GM12801 (cell line): ENCODE results near the gene ABHD10.

Source experiments
- TF ChIP-seq, protein P1 (sequence below): IDR thresholded peaks from one replicate; pipeline ENCODE4 v1.5.1; 2011; ENCODE audit warnings: control low read depth; ENCODE audit not compliant: insufficient read length; ENCODE audit errors: extremely low read depth

ABHD10 gene

DNA sequence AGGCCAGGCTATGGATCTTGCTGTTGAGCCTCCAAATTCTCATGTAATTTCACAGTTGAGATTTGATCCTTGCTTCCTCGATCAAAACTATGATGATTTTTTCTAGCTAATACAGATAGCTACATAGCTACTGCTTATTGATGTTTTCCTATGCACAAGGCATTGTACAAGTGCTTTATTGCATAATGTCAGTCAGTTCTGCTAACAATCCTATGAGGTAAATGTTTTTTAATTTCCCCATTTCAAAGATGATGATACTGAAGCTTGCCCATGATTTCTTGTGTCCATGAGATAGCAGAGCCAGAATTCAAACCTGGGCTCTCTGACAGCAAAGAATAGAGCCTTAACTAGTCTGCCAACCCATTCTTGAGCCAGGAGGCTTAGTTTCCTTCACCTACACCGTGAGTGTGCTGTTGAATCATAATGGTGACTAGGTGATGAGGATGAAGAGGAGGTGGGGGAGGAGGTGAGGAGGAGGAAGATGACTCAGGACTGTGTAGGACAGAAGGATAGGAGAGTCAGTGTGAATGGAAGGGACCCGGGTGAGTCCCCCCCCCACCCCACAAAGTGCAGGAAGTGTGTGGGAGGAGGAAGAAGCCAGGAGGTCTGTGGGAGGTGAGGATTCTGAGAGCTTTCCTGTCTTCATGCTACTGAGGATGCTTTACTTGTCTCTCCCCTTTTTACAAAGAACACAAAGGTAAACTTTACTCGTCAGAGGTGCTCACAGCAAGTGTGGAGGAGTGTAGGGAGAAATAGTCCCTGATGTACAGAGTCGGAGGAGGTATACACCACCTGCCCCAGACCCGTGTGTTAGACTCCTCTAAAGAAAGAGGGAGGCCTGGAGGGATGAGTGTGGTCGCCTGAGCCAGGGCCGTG is 23.5 kb downstream of the ABHD10 start:
- TF ChIP-seq, protein P1, sequence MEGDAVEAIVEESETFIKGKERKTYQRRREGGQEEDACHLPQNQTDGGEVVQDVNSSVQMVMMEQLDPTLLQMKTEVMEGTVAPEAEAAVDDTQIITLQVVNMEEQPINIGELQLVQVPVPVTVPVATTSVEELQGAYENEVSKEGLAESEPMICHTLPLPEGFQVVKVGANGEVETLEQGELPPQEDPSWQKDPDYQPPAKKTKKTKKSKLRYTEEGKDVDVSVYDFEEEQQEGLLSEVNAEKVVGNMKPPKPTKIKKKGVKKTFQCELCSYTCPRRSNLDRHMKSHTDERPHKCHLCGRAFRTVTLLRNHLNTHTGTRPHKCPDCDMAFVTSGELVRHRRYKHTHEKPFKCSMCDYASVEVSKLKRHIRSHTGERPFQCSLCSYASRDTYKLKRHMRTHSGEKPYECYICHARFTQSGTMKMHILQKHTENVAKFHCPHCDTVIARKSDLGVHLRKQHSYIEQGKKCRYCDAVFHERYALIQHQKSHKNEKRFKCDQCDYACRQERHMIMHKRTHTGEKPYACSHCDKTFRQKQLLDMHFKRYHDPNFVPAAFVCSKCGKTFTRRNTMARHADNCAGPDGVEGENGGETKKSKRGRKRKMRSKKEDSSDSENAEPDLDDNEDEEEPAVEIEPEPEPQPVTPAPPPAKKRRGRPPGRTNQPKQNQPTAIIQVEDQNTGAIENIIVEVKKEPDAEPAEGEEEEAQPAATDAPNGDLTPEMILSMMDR = no peak

DNA sequence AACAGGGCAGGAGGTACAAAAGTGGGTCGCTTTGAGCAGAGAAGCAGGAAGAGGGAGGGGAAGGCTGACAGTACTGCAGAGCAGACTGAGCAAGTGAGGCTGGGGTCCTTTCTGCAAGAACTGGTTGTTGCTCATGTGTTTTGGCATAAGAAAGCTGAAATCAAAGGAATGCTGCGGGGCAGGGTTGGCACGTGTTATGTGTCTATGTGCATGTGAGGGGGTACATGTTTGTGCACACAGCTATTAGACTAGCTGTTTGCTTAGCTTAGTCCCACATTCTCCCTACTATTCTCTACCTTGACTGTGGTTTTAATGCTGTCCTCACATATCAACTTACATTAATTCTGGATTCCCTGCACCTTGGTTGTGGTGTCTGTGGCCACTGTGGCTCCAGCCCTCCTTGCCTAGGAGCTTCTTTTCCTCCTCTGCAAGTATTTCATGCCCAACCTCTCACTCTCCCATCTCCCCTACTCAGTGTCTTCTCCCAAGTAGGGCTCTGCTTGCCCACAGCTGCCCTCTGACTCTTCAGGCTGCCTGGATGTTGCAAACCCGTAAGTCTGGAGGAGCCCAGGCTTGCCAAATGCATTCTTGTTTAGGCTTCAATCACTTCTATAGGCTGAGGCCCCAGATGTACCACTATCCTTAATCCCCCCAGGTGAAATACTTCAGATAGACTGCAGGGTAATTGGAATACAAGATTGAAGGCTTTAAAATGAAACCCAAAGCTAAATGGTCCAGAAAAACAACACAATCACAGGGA is 24.7 kb downstream of the ABHD10 start:
- TF ChIP-seq, protein P1 = no peak

DNA sequence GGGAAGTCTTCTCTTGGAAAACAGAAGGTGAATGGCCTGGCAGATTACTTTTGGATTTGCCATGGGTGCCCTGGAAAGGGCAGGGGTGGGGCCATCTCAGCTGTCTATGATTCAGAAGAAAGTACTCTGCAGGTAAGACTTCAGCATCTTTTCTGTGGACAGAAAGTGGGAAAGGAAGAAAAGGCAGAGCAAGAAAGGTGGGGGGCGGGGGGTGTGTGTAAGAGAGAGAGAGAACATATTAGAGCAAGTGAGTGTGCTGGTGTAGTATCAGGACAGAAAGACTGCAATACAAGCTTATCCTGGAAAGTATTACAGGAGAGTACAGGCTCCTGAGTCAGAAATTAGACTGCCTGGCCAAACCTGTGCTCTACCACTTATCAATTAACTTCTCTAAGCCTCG is 25.4 kb downstream of the ABHD10 start:
- TF ChIP-seq, protein P1 = no peak

DNA sequence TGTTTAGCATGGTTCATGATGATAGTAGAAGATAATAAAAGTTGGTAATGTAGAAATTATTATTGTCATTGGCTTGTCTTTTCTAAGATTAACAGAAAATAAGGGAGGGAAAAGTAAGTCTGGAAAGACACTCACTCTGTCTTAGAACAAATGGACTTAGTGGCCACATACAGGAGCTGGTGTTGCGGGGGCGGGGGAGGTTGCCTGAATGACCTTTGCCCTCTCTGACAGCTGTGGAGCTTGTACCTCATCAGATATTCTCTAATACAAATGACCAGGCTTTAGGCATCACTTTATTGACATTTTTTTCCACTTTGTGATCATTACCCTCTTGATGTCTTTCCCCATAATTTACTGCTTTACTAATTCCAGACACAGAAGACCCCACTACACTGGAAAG is 25.8 kb downstream of the ABHD10 start:
- TF ChIP-seq, protein P1 = no peak

DNA sequence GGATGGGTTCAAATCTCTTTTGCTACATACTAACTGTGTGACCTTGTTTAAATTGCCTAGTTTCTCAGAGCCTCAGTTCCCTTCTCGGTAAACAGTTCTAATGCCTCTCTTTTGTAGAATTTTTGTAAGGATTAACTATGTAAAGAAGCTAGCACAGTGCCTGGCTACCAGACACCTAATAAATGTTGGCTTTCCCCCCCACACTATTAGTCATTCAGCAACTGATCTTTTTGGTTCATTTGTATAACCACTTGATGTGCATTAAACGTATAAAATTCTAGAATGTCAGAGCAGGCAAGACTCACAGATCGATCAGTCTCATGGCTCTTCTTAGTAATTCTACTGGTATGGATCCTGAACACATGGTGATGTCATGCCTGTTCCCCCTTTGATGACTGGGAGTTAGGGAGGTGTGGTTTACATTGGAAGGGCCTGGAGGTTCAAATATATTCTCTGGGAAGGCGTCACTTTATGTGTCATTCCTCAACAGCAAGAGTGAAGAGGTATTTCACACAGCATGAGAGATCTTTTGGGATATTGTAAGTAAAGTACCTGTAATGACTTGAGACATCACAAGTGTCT is 26.4 kb downstream of the ABHD10 start:
- TF ChIP-seq, protein P1 = no peak

DNA sequence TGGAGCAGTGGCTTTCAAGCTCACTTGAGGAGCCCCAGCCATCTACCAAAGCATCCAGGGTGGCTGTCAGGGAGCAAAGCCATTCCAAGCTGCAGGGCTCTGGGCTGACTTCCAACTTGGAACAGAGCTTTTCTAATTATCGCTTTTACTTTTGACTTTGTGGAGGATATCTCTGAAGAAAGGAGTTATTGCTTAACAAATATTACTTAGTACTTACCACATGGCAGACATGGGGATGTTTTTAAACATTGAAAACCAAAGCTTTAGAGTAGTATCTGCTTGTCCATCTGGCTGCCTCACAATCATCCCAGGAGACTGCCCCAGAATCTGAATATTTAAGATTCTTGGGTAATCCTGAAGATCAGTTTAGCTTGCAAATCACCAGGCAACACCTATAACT is 28.8 kb downstream of the ABHD10 start:
- TF ChIP-seq, protein P1 = no peak

DNA sequence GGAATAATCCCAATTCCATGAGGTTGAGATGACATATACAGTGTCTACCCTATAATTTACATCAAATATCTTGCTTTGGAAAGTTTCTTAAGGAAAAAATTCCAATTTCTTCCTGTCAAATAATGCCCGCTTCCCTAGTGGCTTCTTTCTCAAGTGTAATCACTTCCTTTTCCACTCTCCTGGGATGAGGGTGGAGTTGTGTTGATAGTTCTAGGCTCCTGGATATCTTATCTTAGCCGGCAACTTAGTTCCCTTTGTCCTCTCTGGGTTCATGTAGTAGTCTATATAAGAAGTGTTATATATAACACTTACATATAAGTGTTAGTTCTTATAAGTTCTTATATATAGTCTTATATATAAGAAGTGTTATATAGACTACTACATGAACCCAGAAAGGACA is 30.8 kb downstream of the ABHD10 start:
- TF ChIP-seq, protein P1 = no peak
